ENCODE data around the gene TDRD7.
A peak's percentile ranks its signal among the peaks of the same experiment; 100 is the strongest.

TDRD7 gene

GRCh38 chr9:97386733-97387503 lies 25.0 kb upstream of the TDRD7 start:
- no peak overlapping the region for H3K9ac ChIP-seq (ENCODE audit: low read length in 5 of 5)
- H3K36me3 ChIP-seq (ENCODE audit: control insufficient read depth in 5 of 5, insufficient read depth in 5 of 5, low read length in 5 of 5) = no peaks in the 10 kb centered on the region

GRCh38 chr9:97387504-97387886 lies 24.4 kb upstream of the TDRD7 start:
- Histone ChIP-seq H3K9ac (ENCODE audit: low read length in 5 of 5) (no peak overlapping the region), H3K27me3 (ENCODE audit: control insufficient read depth in 5 of 5, insufficient read depth in 4 of 5, low read length in 5 of 5) (peaks cover 0 to 29% (median 12%) of the 10 kb centered on the region in 5 donors), H3K9me3 (ENCODE audit: control insufficient read depth in 5 of 5, low read length in 5 of 5) (no peaks in the 10 kb centered on the region), H3K4me3 (ENCODE audit: low read depth in 1 of 5, low read length in 5 of 5) (no peak overlapping the region), H3K4me1 (ENCODE audit: control insufficient read depth in 5 of 5, insufficient read depth in 5 of 5, low read length in 5 of 5) (peaks cover 0 to 13% (median 6%) of the 10 kb centered on the region in 5 donors), H3K36me3 (ENCODE audit: control insufficient read depth in 5 of 5, insufficient read depth in 5 of 5, low read length in 5 of 5) (no peaks in the 10 kb centered on the region), H3K27ac (ENCODE audit: low read depth, low read length) (no peak overlapping the region)

More at GRCh38 chr9:97386733-97387503, 25.0 kb upstream of the TDRD7 start:
- Histone ChIP-seq H3K27me3 (ENCODE audit: control insufficient read depth in 5 of 5, insufficient read depth in 4 of 5, low read length in 5 of 5) (peaks cover 0 to 29% (median 12%) of the 10 kb centered on the region in 5 donors), H3K9me3 (ENCODE audit: control insufficient read depth in 5 of 5, low read length in 5 of 5) (no peaks in the 10 kb centered on the region), H3K27ac (ENCODE audit: low read depth, low read length) (no peak overlapping the region), H3K4me3 (ENCODE audit: low read depth in 1 of 5, low read length in 5 of 5) (peak overlapping the region in 1 of 5 donors; percentile 6), H3K4me1 (ENCODE audit: control insufficient read depth in 5 of 5, insufficient read depth in 5 of 5, low read length in 5 of 5) (peaks cover 0 to 13% (median 6%) of the 10 kb centered on the region in 5 donors)

- peaks cover 0 to 13% (median 6%) of the 10 kb centered on the region in 5 donors for H3K4me1 ChIP-seq (ENCODE audit: control insufficient read depth in 5 of 5, insufficient read depth in 5 of 5, low read length in 5 of 5)
- H3K9me3 ChIP-seq (ENCODE audit: control insufficient read depth in 5 of 5, low read length in 5 of 5) = no peaks in the 10 kb centered on the region
- H3K4me3 ChIP-seq (ENCODE audit: low read depth in 1 of 5, low read length in 5 of 5) = no peak overlapping the region
- H3K27ac ChIP-seq (ENCODE audit: low read depth, low read length) = no peak overlapping the region
- H3K9ac ChIP-seq (ENCODE audit: low read length in 5 of 5) = no peak overlapping the region
- H3K27me3 ChIP-seq (ENCODE audit: control insufficient read depth in 5 of 5, insufficient read depth in 4 of 5, low read length in 5 of 5) = peaks cover 0 to 29% (median 12%) of the 10 kb centered on the region in 5 donors
- no peaks in the 10 kb centered on the region for H3K36me3 ChIP-seq (ENCODE audit: control insufficient read depth in 5 of 5, insufficient read depth in 5 of 5, low read length in 5 of 5)
These were observed 23.8 kb upstream of the TDRD7 start for GRCh38 chr9:97387936-97388684.

- Histone ChIP-seq H3K9me3 (ENCODE audit: control insufficient read depth in 5 of 5, low read length in 5 of 5) (no peaks in the 10 kb centered on the region), H3K4me3 (ENCODE audit: low read depth in 1 of 5, low read length in 5 of 5) (no peak overlapping the region), H3K36me3 (ENCODE audit: control insufficient read depth in 5 of 5, insufficient read depth in 5 of 5, low read length in 5 of 5) (no peaks in the 10 kb centered on the region), H3K9ac (ENCODE audit: low read length in 5 of 5) (no peak overlapping the region), H3K27ac (ENCODE audit: low read depth, low read length) (no peak overlapping the region), H3K4me1 (ENCODE audit: control insufficient read depth in 5 of 5, insufficient read depth in 5 of 5, low read length in 5 of 5) (peaks cover 0 to 13% (median 6%) of the 10 kb centered on the region in 5 donors), H3K27me3 (ENCODE audit: control insufficient read depth in 5 of 5, insufficient read depth in 4 of 5, low read length in 5 of 5) (peaks cover 0 to 29% (median 12%) of the 10 kb centered on the region in 5 donors)
These were observed 23.1 kb upstream of the TDRD7 start for GRCh38 chr9:97388721-97389238.

- Histone ChIP-seq H3K27me3 (ENCODE audit: control insufficient read depth in 5 of 5, insufficient read depth in 4 of 5, low read length in 5 of 5) (peaks cover 0 to 29% (median 12%) of the 10 kb centered on the region in 5 donors), H3K27ac (ENCODE audit: low read depth, low read length) (no peak overlapping the region), H3K36me3 (ENCODE audit: control insufficient read depth in 5 of 5, insufficient read depth in 5 of 5, low read length in 5 of 5) (no peaks in the 10 kb centered on the region), H3K9me3 (ENCODE audit: control insufficient read depth in 5 of 5, low read length in 5 of 5) (no peaks in the 10 kb centered on the region), H3K9ac (ENCODE audit: low read length in 5 of 5) (no peak overlapping the region), H3K4me1 (ENCODE audit: control insufficient read depth in 5 of 5, insufficient read depth in 5 of 5, low read length in 5 of 5) (peaks cover 0 to 13% (median 6%) of the 10 kb centered on the region in 5 donors), H3K4me3 (ENCODE audit: low read depth in 1 of 5, low read length in 5 of 5) (no peak overlapping the region)
These were observed 22.6 kb upstream of the TDRD7 start for GRCh38 chr9:97389249-97389648.

- Histone ChIP-seq H3K27ac (ENCODE audit: low read depth, low read length) (no peak overlapping the region), H3K9ac (ENCODE audit: low read length in 5 of 5) (no peak overlapping the region), H3K4me1 (ENCODE audit: control insufficient read depth in 5 of 5, insufficient read depth in 5 of 5, low read length in 5 of 5) (peaks cover 0 to 6% (median 5%) of the 10 kb centered on the region in 5 donors), H3K36me3 (ENCODE audit: control insufficient read depth in 5 of 5, insufficient read depth in 5 of 5, low read length in 5 of 5) (no peaks in the 10 kb centered on the region), H3K9me3 (ENCODE audit: control insufficient read depth in 5 of 5, low read length in 5 of 5) (no peaks in the 10 kb centered on the region), H3K27me3 (ENCODE audit: control insufficient read depth in 5 of 5, insufficient read depth in 4 of 5, low read length in 5 of 5) (peaks cover 0 to 29% (median 12%) of the 10 kb centered on the region in 5 donors), H3K4me3 (ENCODE audit: low read depth in 1 of 5, low read length in 5 of 5) (no peak overlapping the region)
These were observed 21.0 kb upstream of the TDRD7 start for GRCh38 chr9:97390791-97391406.

- Histone ChIP-seq H3K4me1 (ENCODE audit: control insufficient read depth in 5 of 5, insufficient read depth in 5 of 5, low read length in 5 of 5) (peaks cover 0 to 4% (median 0%) of the 10 kb centered on the region in 5 donors), H3K9ac (ENCODE audit: low read length in 5 of 5) (no peak overlapping the region), H3K4me3 (ENCODE audit: low read depth in 1 of 5, low read length in 5 of 5) (no peak overlapping the region), H3K36me3 (ENCODE audit: control insufficient read depth in 5 of 5, insufficient read depth in 5 of 5, low read length in 5 of 5) (no peaks in the 10 kb centered on the region), H3K9me3 (ENCODE audit: control insufficient read depth in 5 of 5, low read length in 5 of 5) (no peaks in the 10 kb centered on the region), H3K27me3 (ENCODE audit: control insufficient read depth in 5 of 5, insufficient read depth in 4 of 5, low read length in 5 of 5) (peaks cover 0 to 3% (median 0%) of the 10 kb centered on the region in 5 donors), H3K27ac (ENCODE audit: low read depth, low read length) (no peak overlapping the region)
These were observed 17.0 kb upstream of the TDRD7 start for GRCh38 chr9:97394881-97395280.

- no peak overlapping the region for H3K4me3 ChIP-seq (ENCODE audit: low read depth in 1 of 5, low read length in 5 of 5)
- H3K27me3 ChIP-seq (ENCODE audit: control insufficient read depth in 5 of 5, insufficient read depth in 4 of 5, low read length in 5 of 5) = no peaks in the 10 kb centered on the region
- H3K36me3 ChIP-seq (ENCODE audit: control insufficient read depth in 5 of 5, insufficient read depth in 5 of 5, low read length in 5 of 5) = no peaks in the 10 kb centered on the region
- H3K9me3 ChIP-seq (ENCODE audit: control insufficient read depth in 5 of 5, low read length in 5 of 5) = no peaks in the 10 kb centered on the region
- peaks cover 0 to 4% (median 0%) of the 10 kb centered on the region in 5 donors for H3K4me1 ChIP-seq (ENCODE audit: control insufficient read depth in 5 of 5, insufficient read depth in 5 of 5, low read length in 5 of 5)
- no peak overlapping the region for H3K27ac ChIP-seq (ENCODE audit: low read depth, low read length)
- no peak overlapping the region for H3K9ac ChIP-seq (ENCODE audit: low read length in 5 of 5)
These were observed 16.2 kb upstream of the TDRD7 start for GRCh38 chr9:97395745-97396144.

GRCh38 chr9:97396256-97396655 lies 15.6 kb upstream of the TDRD7 start:
- no peak overlapping the region for H3K27ac ChIP-seq (ENCODE audit: low read depth, low read length)
- no peaks in the 10 kb centered on the region for H3K36me3 ChIP-seq (ENCODE audit: control insufficient read depth in 5 of 5, insufficient read depth in 5 of 5, low read length in 5 of 5)
- H3K9ac ChIP-seq (ENCODE audit: low read length in 5 of 5) = no peak overlapping the region
- peaks cover 0 to 4% (median 0%) of the 10 kb centered on the region in 5 donors for H3K4me1 ChIP-seq (ENCODE audit: control insufficient read depth in 5 of 5, insufficient read depth in 5 of 5, low read length in 5 of 5)
- H3K4me3 ChIP-seq (ENCODE audit: low read depth in 1 of 5, low read length in 5 of 5) = no peak overlapping the region
- no peaks in the 10 kb centered on the region for H3K9me3 ChIP-seq (ENCODE audit: control insufficient read depth in 5 of 5, low read length in 5 of 5)
- H3K27me3 ChIP-seq (ENCODE audit: control insufficient read depth in 5 of 5, insufficient read depth in 4 of 5, low read length in 5 of 5) = no peaks in the 10 kb centered on the region
